Stimulated activated CD4-positive, alpha-beta T cell treated with anti-CD3 and anti-CD28 coated beads, Interleukin-2, amount 100 ng/mL, for 48 hours (primary cell): ENCODE data around the gene POLR2F.

Experiments used
- DNase-seq, 2 donors: peaks; one replicate each; pipeline ENCODE4 v3.0.0-alpha.2; 2020

POLR2F gene

GRCh38 chr22:37953437-37954179 lies at the start of gene POLR2F, which contains the start of gene C22orf23:
POLR2F (plus strand) TSS chr22:37953699; CDS start chr22:37953788, 89 bp downstream.
C22orf23 (minus strand) TSS chr22:37953601; CDS start chr22:37953149, 452 bp downstream.
- peak; percentile 95 to 96 for DNase-seq

- DNase-seq: no peak
Measured at GRCh38 chr22:37904572-37905533, 48.6 kb upstream of the POLR2F start.

GRCh38 chr22:37905534-37906363 lies 47.8 kb upstream of the POLR2F start, which contains the start of gene MICALL1:
MICALL1 (plus strand) TSS chr22:37906297; CDS start chr22:37906423, 126 bp downstream.
- DNase-seq: peak; percentile 53 to 62

GRCh38 chr22:37906364-37907008 lies 47.0 kb upstream of the POLR2F start:
- peak in 1 of 2 donors; percentile 28 for DNase-seq

GRCh38 chr22:37907036-37907954 lies 46.2 kb upstream of the POLR2F start:
- DNase-seq: no peak

GRCh38 chr22:37909766-37910165 lies 43.7 kb upstream of the POLR2F start:
- no peak for DNase-seq

GRCh38 chr22:37910890-37911672 lies 42.4 kb upstream of the POLR2F start:
- DNase-seq: no peak

- no peak for DNase-seq
Measured at GRCh38 chr22:37911697-37912096, 41.8 kb upstream of the POLR2F start.

GRCh38 chr22:37912171-37912570 lies 41.3 kb upstream of the POLR2F start:
- no peak for DNase-seq

- DNase-seq: no peak
Measured at GRCh38 chr22:37913233-37913721, 40.2 kb upstream of the POLR2F start.

- no peak for DNase-seq
Measured at GRCh38 chr22:37916311-37916710, 37.2 kb upstream of the POLR2F start.

- no peak for DNase-seq
Measured at GRCh38 chr22:37917874-37918548, 35.5 kb upstream of the POLR2F start.

GRCh38 chr22:37918580-37919270 lies 34.8 kb upstream of the POLR2F start:
- no peak for DNase-seq

GRCh38 chr22:37920126-37920525 lies 33.4 kb upstream of the POLR2F start:
- no peak for DNase-seq

GRCh38 chr22:37922191-37922590 lies 31.3 kb upstream of the POLR2F start:
- no peak for DNase-seq

- DNase-seq: no peak
Measured at GRCh38 chr22:37923927-37924326, 29.6 kb upstream of the POLR2F start.

- no peak for DNase-seq
Measured at GRCh38 chr22:37924386-37925065, 29.0 kb upstream of the POLR2F start.

GRCh38 chr22:37925330-37925729 lies 28.2 kb upstream of the POLR2F start:
- no peak for DNase-seq
